Measurements from ENCODE around the gene UBIAD1.

Gene UBIAD1

DNA sequence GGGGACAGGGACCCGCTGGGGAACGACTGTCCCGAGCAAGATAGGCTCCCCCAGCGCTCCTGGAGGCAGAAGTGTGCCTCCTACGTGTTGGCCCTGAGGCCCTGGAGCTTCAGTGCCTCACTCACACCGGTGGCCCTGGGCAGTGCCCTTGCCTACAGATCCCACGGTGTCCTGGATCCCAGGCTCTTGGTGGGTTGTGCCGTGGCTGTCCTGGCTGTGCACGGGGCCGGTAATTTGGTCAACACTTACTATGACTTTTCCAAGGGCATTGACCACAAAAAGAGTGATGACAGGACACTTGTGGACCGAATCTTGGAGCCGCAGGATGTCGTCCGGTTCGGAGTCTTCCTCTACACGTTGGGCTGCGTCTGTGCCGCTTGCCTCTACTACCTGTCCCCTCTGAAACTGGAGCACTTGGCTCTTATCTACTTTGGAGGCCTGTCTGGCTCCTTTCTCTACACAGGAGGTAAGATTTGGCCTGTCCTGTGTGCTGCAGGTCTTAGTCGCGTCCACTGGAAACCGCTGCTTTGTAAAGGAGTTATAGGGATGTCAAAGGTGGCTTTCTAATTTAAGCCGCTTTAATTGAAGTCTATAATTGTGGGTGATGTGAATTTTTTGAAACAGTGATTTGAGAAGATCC is 717 bp downstream of the UBIAD1 start:
- CTCF ChIA-PET, result interaction anchor here (1.8 kb wide), 1 partner anchor 369 kb away, joined by 9 read pairs; no protein-coding TSS in a partner anchor
- TF ChIP-seq, protein P1, sequence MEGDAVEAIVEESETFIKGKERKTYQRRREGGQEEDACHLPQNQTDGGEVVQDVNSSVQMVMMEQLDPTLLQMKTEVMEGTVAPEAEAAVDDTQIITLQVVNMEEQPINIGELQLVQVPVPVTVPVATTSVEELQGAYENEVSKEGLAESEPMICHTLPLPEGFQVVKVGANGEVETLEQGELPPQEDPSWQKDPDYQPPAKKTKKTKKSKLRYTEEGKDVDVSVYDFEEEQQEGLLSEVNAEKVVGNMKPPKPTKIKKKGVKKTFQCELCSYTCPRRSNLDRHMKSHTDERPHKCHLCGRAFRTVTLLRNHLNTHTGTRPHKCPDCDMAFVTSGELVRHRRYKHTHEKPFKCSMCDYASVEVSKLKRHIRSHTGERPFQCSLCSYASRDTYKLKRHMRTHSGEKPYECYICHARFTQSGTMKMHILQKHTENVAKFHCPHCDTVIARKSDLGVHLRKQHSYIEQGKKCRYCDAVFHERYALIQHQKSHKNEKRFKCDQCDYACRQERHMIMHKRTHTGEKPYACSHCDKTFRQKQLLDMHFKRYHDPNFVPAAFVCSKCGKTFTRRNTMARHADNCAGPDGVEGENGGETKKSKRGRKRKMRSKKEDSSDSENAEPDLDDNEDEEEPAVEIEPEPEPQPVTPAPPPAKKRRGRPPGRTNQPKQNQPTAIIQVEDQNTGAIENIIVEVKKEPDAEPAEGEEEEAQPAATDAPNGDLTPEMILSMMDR (IDR thresholded peaks at IDR 0.05; ENCODE audit: insufficient read depth, low read length, missing control alignments), result no peak
- peak overlapping the region; percentile 89 for H3K4me3 ChIP-seq (ENCODE audit: low read depth, low read length)
- DNase-seq (ENCODE audit: low read depth, low spot score), result no peak
- POLR2A ChIA-PET, result no interaction called here

GRCh38 chr1:11279152-11279551 is 6.2 kb downstream of the UBIAD1 start:
- no peak overlapping the region for H3K4me3 ChIP-seq (ENCODE audit: low read depth, low read length)
- TF ChIP-seq, protein P1 (IDR thresholded peaks at IDR 0.05; ENCODE audit: insufficient read depth, low read length, missing control alignments), result no peak
- no peak for DNase-seq (ENCODE audit: low read depth, low spot score)
- POLR2A ChIA-PET, result no interaction called here
- CTCF ChIA-PET, result interaction anchor here (0.7 to 1.5 kb wide), 3 partner anchors 37 to 371 kb away, joined by 3 read pairs; no protein-coding TSS in a partner anchor

DNA sequence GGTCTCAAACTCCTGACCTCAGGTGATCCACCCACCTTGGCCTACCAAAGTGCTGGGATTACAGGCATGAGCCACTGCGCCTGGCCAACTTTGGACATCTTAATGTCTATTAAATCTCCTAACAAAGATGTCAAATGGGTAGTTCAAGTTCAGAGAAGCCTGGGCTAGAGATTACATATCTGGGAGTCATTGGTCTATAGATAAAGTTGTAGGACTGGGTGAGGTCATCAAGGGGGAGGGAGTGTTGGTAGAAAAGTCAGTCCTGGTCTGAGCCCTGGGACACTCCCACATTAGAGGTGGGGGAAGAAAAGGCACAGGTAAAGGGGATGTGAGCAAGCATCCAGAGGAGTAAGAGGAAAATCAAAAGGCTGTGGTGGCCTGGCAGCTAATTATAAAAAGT is 6.6 kb downstream of the UBIAD1 start:
- DNase-seq (ENCODE audit: low read depth, low spot score), result no peak
- no peak overlapping the region for H3K4me3 ChIP-seq (ENCODE audit: low read depth, low read length)
- POLR2A ChIA-PET, result no interaction called here
- CTCF ChIA-PET, result interaction anchor here (1.2 to 1.9 kb wide), 3 partner anchors 38 to 371 kb away, joined by 3 to 4 read pairs (median 3); no protein-coding TSS in a partner anchor
- TF ChIP-seq, protein P1 (IDR thresholded peaks at IDR 0.05; ENCODE audit: insufficient read depth, low read length, missing control alignments), result no peak

DNA sequence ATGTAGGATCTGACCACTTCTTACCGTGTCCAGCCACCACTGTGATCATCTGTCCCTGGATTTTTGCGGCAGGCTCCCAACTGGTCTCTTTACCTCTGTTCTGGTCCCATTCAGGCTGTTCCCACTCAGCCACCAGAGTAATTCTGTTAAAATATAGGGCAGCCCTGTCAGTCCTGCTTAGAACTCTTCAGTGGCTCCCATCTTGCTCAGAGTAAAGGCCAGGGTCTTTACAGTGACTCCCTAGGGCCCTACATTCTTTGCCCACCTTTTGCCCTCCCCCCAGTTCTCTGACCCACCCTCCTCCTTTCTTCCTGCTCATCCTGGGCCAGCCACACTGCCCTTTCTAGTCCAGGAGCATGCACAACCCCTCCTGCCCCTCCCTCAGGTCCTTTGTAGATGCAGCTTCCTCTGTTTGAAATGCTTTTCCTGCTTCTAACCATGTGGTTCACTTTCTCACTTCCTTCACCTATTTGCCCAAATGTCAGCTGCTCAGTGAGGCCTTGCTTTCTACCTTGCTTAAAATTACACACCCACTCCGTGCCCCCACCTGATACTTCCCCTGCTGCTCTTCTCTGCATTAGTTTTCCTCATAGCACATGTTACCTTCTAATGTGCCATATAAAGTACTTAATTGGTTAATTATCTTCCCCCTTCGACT is 7.8 kb downstream of the UBIAD1 start:
- CTCF ChIA-PET, result interaction anchor here (1.9 to 4.5 kb wide), 2 partner anchors 39 to 361 kb away, joined by 4 to 20 read pairs; no protein-coding TSS in a partner anchor
- DNase-seq (ENCODE audit: low read depth, low spot score), result no peak

GRCh38 chr1:11281518-11282331 is 8.7 kb downstream of the UBIAD1 start:
- POLR2A ChIA-PET, result no interaction called here

More for the DNA sequence above, 7.8 kb downstream of the UBIAD1 start:
- H3K4me3 ChIP-seq (ENCODE audit: low read depth, low read length), result no peak overlapping the region
- TF ChIP-seq, protein P1 (IDR thresholded peaks at IDR 0.05; ENCODE audit: insufficient read depth, low read length, missing control alignments), result no peak
- POLR2A ChIA-PET, result no interaction called here

More at GRCh38 chr1:11281518-11282331, 8.7 kb downstream of the UBIAD1 start:
- no peak overlapping the region for H3K4me3 ChIP-seq (ENCODE audit: low read depth, low read length)
- DNase-seq (ENCODE audit: low read depth, low spot score), result peak; percentile 90
- TF ChIP-seq, protein P1 (IDR thresholded peaks at IDR 0.05; ENCODE audit: insufficient read depth, low read length, missing control alignments), result no peak
- CTCF ChIA-PET, result interaction anchor here (0.6 to 4.5 kb wide), 3 partner anchors 40 to 360 kb away, joined by 3 to 20 read pairs (median 4); no protein-coding TSS in a partner anchor

All from AG04449 (cell line).